ENCODE results near the gene ELMOD3. TPM values are rescaled to one million over a fixed set of nuclear protein-coding genes. Genes with fewer than 3 reads are reported as not detected.

The ELMOD3 gene
- total and polyA plus RNA-seq, 9 of the 15 experiments (the other 6 are each of a cell fraction or from before 2014, with no cell fraction given), result 2.7 to 18.7 (median 11.6) TPM

GRCh38 chr2:85421260-85422071, 66.9 kb downstream of the ELMOD3 start (continued):
- no peak for TF ChIP-seq TOE1 (IDR thresholded peaks at IDR 0.05; ENCODE audit: borderline replicate concordance)
- no peak for TF ChIP-seq TOE1 (CRISPR knock-in tag; IDR thresholded peaks at IDR 0.05; ENCODE audit: borderline replicate concordance, low read depth)
- no peak for TF ChIP-seq HMG20B (CRISPR knock-in tag; IDR thresholded peaks at IDR 0.05)
- no peak for TF ChIP-seq KLF13 (tag; IDR thresholded peaks at IDR 0.05; ENCODE audit: borderline replicate concordance, low read depth)
- no peak for TF ChIP-seq GTF2B (IDR thresholded peaks at IDR 0.05; ENCODE audit: extremely low read depth, insufficient read length)
- TF ChIP-seq ZNF695 (CRISPR knock-in tag; IDR thresholded peaks at IDR 0.05), result no peak
- peak in 1 of 2 experiments; percentile 55; a peak in 1 of 4 replicates for TF ChIP-seq MAZ (CRISPR knock-in tag; conservative IDR thresholded peaks at IDR 0.05 in 1 of 2, IDR thresholded peaks at IDR 0.05 in 1 of 2)
- TF ChIP-seq NR3C1 (CRISPR knock-in tag; IDR thresholded peaks at IDR 0.05), result no peak
- TF ChIP-seq SMAD4 (CRISPR knock-in tag; conservative IDR thresholded peaks at IDR 0.05), result no peak
- TF ChIP-seq RBM25 (IDR thresholded peaks at IDR 0.05; ENCODE audit: low read depth, low read length, severe bottlenecking), result no peak
- no peak; the same call in 1 of the 2 replicates for TF ChIP-seq KAT7 (CRISPR knock-in tag; IDR thresholded peaks at IDR 0.05; ENCODE audit: borderline replicate concordance)
- TF ChIP-seq ZNF224 (CRISPR knock-in tag; IDR thresholded peaks at IDR 0.05), result no peak
- no peak for TF ChIP-seq TEAD2 (tag; IDR thresholded peaks at IDR 0.05)
- peak; percentile 35; the same call in 1 of the 2 replicates for TF ChIP-seq JUND (IDR thresholded peaks at IDR 0.05; ENCODE audit: borderline replicate concordance, low read depth, low read length)
- peak; percentile 15; the same call in 1 of the 3 replicates for TF ChIP-seq JUND (tag; IDR thresholded peaks at IDR 0.05; ENCODE audit: borderline replicate concordance, low read depth, low read length)
- TF ChIP-seq, protein P1, sequence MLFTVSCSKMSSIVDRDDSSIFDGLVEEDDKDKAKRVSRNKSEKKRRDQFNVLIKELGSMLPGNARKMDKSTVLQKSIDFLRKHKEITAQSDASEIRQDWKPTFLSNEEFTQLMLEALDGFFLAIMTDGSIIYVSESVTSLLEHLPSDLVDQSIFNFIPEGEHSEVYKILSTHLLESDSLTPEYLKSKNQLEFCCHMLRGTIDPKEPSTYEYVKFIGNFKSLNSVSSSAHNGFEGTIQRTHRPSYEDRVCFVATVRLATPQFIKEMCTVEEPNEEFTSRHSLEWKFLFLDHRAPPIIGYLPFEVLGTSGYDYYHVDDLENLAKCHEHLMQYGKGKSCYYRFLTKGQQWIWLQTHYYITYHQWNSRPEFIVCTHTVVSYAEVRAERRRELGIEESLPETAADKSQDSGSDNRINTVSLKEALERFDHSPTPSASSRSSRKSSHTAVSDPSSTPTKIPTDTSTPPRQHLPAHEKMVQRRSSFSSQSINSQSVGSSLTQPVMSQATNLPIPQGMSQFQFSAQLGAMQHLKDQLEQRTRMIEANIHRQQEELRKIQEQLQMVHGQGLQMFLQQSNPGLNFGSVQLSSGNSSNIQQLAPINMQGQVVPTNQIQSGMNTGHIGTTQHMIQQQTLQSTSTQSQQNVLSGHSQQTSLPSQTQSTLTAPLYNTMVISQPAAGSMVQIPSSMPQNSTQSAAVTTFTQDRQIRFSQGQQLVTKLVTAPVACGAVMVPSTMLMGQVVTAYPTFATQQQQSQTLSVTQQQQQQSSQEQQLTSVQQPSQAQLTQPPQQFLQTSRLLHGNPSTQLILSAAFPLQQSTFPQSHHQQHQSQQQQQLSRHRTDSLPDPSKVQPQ (CRISPR knock-in tag; IDR thresholded peaks at IDR 0.05; ENCODE audit: borderline replicate concordance), result no peak
- TF ChIP-seq ZNF324 (CRISPR knock-in tag; IDR thresholded peaks at IDR 0.05), result no peak
- TF ChIP-seq HNRNPL (IDR thresholded peaks at IDR 0.05; ENCODE audit: low read depth, low read length), result no peak
- no peak for TF ChIP-seq ZNF431 (CRISPR knock-in tag; IDR thresholded peaks at IDR 0.05)
- TF ChIP-seq NFYB (IDR thresholded peaks at IDR 0.05; ENCODE audit: extremely low read depth, insufficient read length), result no peak
- TF ChIP-seq DIDO1 (tag; IDR thresholded peaks at IDR 0.05; ENCODE audit: low read depth), result no peak
- no peak for TF ChIP-seq ETS1 (conservative IDR thresholded peaks at IDR 0.05; ENCODE audit: control insufficient read depth, low read depth, low read length)
- TF ChIP-seq EZH2 (IDR thresholded peaks at IDR 0.05; ENCODE audit: borderline replicate concordance, low read depth, low read length), result no peak
- no peak for TF ChIP-seq RBM34 (IDR thresholded peaks at IDR 0.05; ENCODE audit: borderline replicate concordance, insufficient read depth, low read length)

All from K562 (cell line).